H54 (cell line): ENCODE measurements around the gene BBS1.

Experiments used
- DNase-seq: peaks from one replicate; pipeline ENCODE4 v3.0.0; 2011; ENCODE audit warnings: low spot score, mixed read lengths; ENCODE audit not compliant: insufficient read length
- FAIRE-seq: peaks from 3 replicates; lab custom pipeline; 2011; peaks lifted over from hg19 to GRCh38; lab: Jason Lieb, UNC
- POLR2A ChIP-seq: IDR thresholded peaks from 2 replicates; pipeline ENCODE4 v1.6.1; 2011; ENCODE audit warnings: low read depth, mild to moderate bottlenecking, low read length

The BBS1 gene

DNA sequence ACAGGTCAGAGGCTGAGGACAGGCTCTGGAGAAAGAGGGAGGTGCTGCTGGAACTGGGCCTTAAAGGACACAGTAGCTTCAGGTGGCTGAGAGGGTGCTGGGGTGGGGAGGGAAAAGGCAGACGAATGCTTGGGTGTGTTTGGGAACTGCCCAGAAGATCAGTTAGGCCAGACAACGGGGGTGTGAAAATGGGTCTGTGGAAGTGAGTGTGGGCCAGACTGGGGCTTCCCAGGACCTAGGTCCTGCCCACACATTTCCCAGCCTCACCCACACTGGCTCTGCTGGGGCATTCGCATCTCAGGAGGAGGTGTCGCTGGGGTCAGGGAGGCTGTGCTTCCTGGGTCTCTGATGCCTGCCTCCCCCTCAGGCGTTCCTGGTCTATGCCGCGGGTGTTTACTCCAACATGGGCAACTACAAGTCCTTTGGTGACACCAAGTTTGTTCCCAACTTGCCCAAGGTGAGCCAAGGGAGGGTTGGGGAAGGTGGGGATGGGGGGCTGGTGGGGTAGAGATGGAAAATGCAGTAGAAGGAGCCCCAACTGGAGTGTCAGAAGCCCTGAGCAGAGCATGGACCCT lies 25.5 kb upstream of the BBS1 start:
- FAIRE-seq (no peak), DNase-seq (no peak)
- no peak for TF ChIP-seq POLR2A

DNA sequence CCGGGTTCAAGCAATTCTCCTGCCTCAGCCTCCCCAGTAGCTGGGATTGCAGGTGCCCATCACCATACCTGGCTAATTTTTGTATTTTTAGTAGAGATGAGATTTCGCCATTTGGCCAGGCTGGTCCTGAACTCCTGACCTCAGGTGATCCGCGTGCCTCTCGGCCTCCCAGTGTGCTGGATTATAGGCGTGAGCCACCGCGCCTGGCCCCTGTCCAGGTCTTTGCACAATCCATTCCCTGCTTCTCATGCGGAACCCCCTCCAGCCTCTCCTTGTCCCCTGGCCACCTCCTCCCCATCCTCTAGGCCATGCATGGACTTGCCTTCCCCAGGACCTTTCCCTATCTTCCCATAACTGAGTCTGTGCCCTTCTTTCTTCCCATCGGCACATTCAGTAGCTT lies 21.5 kb upstream of the BBS1 start:
- TF ChIP-seq POLR2A: no peak
- FAIRE-seq (no peak), DNase-seq (no peak)

GRCh38 chr11:66489636-66490035 lies 20.8 kb upstream of the BBS1 start:
- no peak for TF ChIP-seq POLR2A
- FAIRE-seq: no peak
- no peak for DNase-seq

DNA sequence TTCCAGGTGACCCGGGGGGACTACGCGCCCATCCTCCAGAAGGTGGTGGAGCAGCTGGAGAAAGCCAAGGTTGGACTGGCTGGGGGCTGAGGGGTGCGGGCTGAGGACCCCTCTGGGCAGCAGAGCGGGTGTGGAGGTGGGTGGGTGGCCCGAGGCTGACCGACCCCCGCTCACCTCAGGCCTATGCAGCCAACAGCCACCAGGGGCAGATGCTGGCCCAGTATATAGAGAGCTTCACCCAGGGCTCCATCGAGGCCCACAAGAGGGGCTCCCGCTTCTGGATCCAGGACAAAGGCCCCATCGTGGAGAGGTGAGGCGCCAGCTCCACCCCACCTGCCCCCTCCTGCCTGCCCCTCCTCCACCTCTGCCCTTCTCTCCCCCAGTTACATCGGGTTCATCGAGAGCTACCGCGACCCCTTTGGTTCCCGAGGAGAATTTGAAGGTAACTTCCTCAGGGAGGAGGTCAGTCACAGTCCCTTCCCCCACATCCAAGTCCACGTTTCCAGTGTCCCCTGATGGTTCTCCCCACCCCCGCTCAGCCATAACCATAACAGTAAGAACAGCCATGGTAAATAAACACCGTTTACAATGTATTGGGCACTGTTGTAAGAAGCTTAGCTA lies 19.0 kb upstream of the BBS1 start:
- DNase-seq (no peak), FAIRE-seq (no peak)
- TF ChIP-seq POLR2A: no peak

GRCh38 chr11:66492161-66492865 lies 18.1 kb upstream of the BBS1 start:
- TF ChIP-seq POLR2A: no peak
- no peak for FAIRE-seq
- DNase-seq: no peak

- no peak for TF ChIP-seq POLR2A
- DNase-seq: no peak
- FAIRE-seq: no peak
These were observed 17.3 kb upstream of the BBS1 start for GRCh38 chr11:66493130-66493529.

GRCh38 chr11:66494458-66494857 lies 16.0 kb upstream of the BBS1 start:
- no peak for DNase-seq
- FAIRE-seq: no peak
- TF ChIP-seq POLR2A: no peak

GRCh38 chr11:66494935-66495334 lies 15.5 kb upstream of the BBS1 start:
- DNase-seq (no peak), FAIRE-seq (no peak)
- TF ChIP-seq POLR2A: no peak

DNA sequence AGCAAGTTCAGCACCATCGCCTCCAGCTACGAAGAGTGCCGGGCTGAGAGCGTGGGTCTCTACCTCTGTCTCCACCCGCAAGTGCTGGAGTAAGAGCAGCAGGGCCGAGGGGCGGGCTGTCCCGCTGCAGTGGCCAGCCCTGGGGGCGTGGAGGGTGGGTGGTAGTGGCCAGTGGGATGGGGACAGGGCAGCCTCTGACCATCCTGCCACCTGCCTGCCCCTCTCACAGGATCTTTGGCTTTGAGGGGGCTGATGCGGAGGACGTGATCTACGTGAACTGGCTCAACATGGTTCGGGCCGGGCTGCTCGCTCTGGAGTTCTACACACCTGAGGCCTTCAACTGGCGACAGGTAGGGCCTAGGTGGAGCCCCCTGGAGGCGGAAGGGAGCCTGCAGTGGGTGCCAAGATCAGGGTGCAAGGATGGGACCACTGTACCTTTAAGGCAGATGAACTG lies 15.0 kb upstream of the BBS1 start:
- FAIRE-seq (no peak), DNase-seq (no peak)
- no peak for TF ChIP-seq POLR2A

GRCh38 chr11:66497206-66497605 lies 13.2 kb upstream of the BBS1 start:
- no peak for TF ChIP-seq POLR2A
- DNase-seq (no peak), FAIRE-seq (no peak)

DNA sequence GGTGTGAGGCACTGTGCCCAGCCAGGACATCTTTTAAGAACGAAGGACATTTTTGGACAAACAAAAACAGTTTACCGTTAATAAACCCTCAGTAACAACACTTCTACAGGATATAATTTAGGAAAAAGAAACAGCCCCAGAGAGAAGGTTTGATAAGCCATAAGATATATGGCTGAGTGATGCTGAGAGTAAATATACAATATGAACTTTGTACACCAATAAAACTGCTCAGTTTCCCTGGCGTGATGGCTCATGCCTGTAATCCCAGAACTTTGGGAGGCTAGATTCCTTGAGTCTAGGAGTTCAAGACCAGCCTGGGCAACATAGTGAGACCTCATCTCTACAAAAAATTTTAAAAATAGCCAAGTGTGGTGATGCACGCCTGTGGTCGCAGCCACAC lies 11.9 kb upstream of the BBS1 start:
- DNase-seq (no peak), FAIRE-seq (no peak)
- no peak for TF ChIP-seq POLR2A

DNA sequence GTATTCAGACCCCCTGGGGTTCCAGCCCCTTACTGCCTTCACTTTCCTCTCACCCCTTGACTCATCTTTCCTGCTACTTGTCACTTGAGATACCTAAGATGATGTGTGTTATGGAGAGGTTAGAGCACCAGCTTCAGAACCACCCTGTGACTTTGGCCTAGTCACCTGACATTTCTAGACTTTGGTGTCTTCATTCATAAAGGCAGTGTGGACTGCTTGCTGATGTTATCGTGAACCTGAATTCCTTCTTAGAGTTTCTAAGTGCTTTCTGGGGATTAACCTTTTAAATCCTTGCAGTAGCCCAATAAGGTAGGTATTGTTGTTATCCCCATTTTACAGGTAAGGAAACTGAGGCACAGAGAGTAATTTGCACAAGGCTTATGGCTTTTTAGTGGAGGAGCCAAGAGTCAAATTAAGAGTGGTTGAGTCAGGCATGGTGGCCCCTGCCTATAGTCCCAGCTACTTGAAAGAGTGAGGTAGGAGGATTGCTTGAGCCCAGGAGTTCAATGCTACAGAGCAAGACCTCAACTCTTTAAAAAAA lies 5.1 kb upstream of the BBS1 start:
- DNase-seq (no peak), FAIRE-seq (no peak)
- no peak for TF ChIP-seq POLR2A

DNA sequence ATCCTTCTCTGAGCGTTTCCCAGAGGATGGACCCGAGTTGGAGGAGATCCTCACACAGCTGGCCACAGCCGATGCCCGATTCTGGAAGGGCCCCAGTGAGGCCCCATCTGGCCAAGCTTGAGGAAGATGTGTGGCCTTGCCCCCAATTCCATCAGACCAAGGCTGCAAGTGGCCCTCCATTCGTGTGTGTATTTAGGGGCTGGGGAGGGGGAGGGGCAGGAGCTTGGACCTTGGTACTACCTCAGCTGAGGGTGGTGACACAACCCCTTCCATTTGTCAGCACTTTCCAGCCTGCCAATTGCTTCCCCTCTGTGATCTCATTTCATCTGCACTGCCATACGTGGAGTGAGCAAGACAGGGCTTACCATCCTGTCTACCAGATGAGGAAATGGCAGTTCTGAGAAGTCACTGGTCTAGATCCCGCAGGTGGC lies 1.3 kb upstream of the BBS1 start:
- no peak for FAIRE-seq
- no peak for DNase-seq
- no peak for TF ChIP-seq POLR2A

GRCh38 chr11:66510990-66511339 lies 530 bp downstream of the BBS1 start:
- FAIRE-seq (no peak), DNase-seq (no peak)
- no peak for TF ChIP-seq POLR2A
